Measurements from ENCODE around the gene TSR3. TPM values are rescaled to one million over a fixed set of nuclear protein-coding genes. Genes with fewer than 3 reads are reported as not detected.
A peak's percentile ranks its signal among the peaks of the same experiment; 100 is the strongest.

TSR3 gene
- total RNA-seq, 6 donors from 2014 or later: 55.6 to 74.5 (median 65.1) TPM

- H3K4me3 ChIP-seq: no peak overlapping the region
- 84 to 92% methylated on average over 6 to 11 of the region's 11 CpGs for whole genome bisulfite sequencing, 2 donors
- DNase-seq (peak in 1 of 2 donors; percentile 41), ATAC-seq (ENCODE audit: low FRiP score in 2 of 2) (no peak)
- no peaks in the 10 kb centered on the region for H3K27me3 ChIP-seq
- peaks cover 11 to 83% (median 65%) of the 10 kb centered on the region in 4 donors for H3K36me3 ChIP-seq
- TF ChIP-seq POLR2A (IDR thresholded peaks at IDR 0.05): no peak
- no peak for TF ChIP-seq CTCF (IDR thresholded peaks at IDR 0.05)
- no peak for TF ChIP-seq EP300 (IDR thresholded peaks at IDR 0.05)
- TF ChIP-seq POLR2AphosphoS5 (IDR thresholded peaks at IDR 0.05): no peak
- no peak overlapping the region for H3K27ac ChIP-seq
- H3K9me3 ChIP-seq: no peaks in the 10 kb centered on the region
- H3K4me1 ChIP-seq: no peaks in the 10 kb centered on the region
Observed at GRCh38 chr16:1362807-1363206, 11.1 kb upstream of the TSR3 start.

- Histone ChIP-seq H3K4me1 (peaks cover 0 to 7% (median 0%) of the 10 kb centered on the region in 4 donors), H3K27me3 (no peaks in the 10 kb centered on the region), H3K4me3 (no peak overlapping the region), H3K9me3 (no peaks in the 10 kb centered on the region), H3K27ac (no peak overlapping the region), H3K36me3 (peaks cover 11 to 76% (median 60%) of the 10 kb centered on the region in 4 donors)
- 94% methylated on average over 39 to 43 of the region's 43 CpGs for WGBS, 2 donors
- DNase-seq (peak in 1 of 2 donors; percentile 79), ATAC-seq (ENCODE audit: low FRiP score in 2 of 2) (no peak)
- TF ChIP-seq EP300 (IDR thresholded peaks at IDR 0.05) (no peak), POLR2A (IDR thresholded peaks at IDR 0.05) (no peak), CTCF (IDR thresholded peaks at IDR 0.05) (no peak), POLR2AphosphoS5 (IDR thresholded peaks at IDR 0.05) (no peak)
Observed at GRCh38 chr16:1361685-1362360, 10.1 kb upstream of the TSR3 start.

- H3K27me3 ChIP-seq: no peaks in the 10 kb centered on the region
- H3K9me3 ChIP-seq: no peaks in the 10 kb centered on the region
- DNase-seq (peak in 1 of 2 donors; percentile 49), ATAC-seq (ENCODE audit: low FRiP score in 2 of 2) (no peak)
- H3K4me3 ChIP-seq: no peak overlapping the region
- H3K27ac ChIP-seq: no peak overlapping the region
- TF ChIP-seq EP300 (IDR thresholded peaks at IDR 0.05) (no peak), POLR2AphosphoS5 (IDR thresholded peaks at IDR 0.05) (no peak), CTCF (IDR thresholded peaks at IDR 0.05) (no peak), POLR2A (IDR thresholded peaks at IDR 0.05) (no peak)
- 84 to 89% methylated on average over 10 to 17 of the region's 19 CpGs for WGBS, 2 donors
- H3K36me3 ChIP-seq: peaks cover 8 to 39% (median 29%) of the 10 kb centered on the region in 4 donors
- peaks cover 1 to 27% (median 8%) of the 10 kb centered on the region in 4 donors for H3K4me1 ChIP-seq
Observed at GRCh38 chr16:1357906-1358566, 6.4 kb upstream of the TSR3 start.

GRCh38 chr16:1356061-1356900, 4.6 kb upstream of the TSR3 start:
- Histone ChIP-seq H3K9me3 (no peaks in the 10 kb centered on the region), H3K4me1 (peaks cover 9 to 41% (median 19%) of the 10 kb centered on the region in 4 donors), H3K4me3 (no peak overlapping the region), H3K27me3 (no peaks in the 10 kb centered on the region), H3K36me3 (peaks cover 0 to 21% (median 12%) of the 10 kb centered on the region in 4 donors), H3K27ac (no peak overlapping the region)
- TF ChIP-seq EP300 (IDR thresholded peaks at IDR 0.05): no peak
- TF ChIP-seq POLR2A (IDR thresholded peaks at IDR 0.05): no peak
- TF ChIP-seq CTCF (IDR thresholded peaks at IDR 0.05): no peak
- TF ChIP-seq POLR2AphosphoS5 (IDR thresholded peaks at IDR 0.05): no peak
- ATAC-seq (ENCODE audit: low FRiP score in 2 of 2) (peak in 1 of 2 donors; percentile 15), DNase-seq (peak in 1 of 2 donors; percentile 78)
- WGBS, 2 donors: 85 to 86% methylated on average over 17 to 26 of the region's 33 CpGs

Measured in upper lobe of left lung (tissue), 6 donors.